AML-193 (cell line): ENCODE data around the gene TSPAN9.

ENCODE experiments used
- DNase-seq, 2 experiments: peaks; one replicate each; lab custom pipeline; 2025; lab: John Stamatoyannopoulos, UW

TSPAN9 gene

DNA sequence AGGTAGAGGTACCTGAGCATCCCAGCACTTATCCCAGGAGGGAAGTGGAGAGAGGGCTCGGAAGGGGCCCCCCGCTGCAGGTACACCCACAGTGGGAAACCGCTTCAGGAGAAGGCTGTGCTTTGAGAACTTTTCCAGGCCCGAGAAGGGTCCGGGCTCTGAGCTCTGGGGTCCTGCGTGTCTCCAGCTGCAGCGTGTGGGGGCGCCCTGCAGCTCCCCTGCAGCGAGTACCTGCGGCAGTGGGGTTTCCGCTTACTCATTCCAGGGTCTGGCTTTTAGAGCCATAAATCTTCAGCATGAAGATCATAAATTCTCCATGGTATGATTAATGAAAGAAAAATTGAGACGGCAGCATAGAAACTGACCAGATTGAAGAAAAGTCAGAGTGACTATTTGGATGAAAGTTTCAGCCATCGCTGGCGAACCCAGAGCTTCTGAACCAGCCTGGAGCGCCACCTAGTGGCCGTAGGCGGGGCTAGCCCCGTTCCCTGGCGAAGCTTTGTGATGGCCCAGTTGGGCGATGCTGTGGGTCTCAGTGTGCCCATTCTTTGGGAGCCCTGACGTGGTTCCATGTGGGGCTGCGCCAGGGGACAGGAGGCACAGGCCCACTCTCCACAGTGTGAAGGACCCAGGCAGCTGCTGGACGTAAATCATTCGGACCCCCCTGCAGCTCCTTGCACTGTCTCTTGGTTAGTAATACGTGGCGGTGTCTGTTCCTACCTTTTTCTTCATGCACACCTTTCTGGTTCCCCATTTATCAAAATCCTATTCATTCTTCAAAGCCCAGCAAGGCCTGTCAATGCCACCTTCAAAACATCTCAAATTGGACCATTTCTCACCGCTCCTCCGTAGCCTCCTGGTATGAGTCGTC, 198.2 kb downstream of the TSPAN9 start:
- DNase-seq, result peak; percentile 28 to 37

DNA sequence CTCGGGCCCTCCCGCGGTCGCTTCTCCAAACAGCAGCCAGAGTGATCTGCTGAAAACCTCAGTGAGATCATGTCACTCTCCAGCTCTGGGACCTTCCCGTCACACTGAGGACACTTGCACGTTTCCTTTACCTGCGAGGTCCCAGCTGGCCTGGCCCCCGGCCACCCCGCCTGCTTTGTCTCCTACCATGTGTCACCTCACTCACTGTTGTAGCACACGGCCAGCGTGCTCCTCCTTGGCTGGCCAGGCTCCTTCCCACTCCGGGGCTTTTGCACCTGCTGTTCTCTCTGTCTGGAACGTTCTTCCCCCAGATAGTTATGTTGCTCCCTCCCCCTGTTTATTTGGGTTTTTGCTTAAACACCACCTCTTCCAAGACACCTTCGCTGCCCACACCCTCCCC, 199.0 kb downstream of the TSPAN9 start:
- no peak for DNase-seq

DNA sequence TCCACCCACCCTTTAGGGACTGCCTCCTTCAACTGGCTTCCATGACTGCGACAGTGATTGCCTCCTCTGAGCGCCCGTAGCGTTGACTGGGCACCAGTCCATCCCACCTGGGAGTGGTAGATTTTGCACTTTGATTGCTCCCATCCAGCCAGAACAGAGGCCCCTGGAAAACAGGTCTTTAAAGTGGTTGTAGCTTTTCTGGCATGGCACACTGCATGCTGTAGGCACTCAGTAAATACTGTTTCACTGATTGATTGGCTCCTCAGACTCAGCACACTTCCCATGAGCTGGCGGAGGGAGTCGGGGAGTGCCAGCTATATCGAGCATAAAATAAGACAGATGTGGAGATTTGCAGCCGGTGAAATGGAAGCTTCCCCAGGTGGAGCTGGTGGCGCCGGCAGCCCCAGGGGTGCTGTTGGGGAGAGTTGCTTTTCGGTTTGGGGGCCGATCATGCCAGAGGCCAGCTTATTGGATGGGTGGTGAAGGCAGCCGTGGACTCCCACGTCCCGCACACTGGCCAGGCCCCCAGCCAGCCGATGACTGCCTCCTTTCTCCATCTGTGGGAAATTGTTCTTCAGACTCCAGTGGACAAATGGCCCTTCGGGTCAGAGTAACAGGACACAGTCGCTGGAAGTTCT, 200.2 kb downstream of the TSPAN9 start:
- no peak for DNase-seq

DNA sequence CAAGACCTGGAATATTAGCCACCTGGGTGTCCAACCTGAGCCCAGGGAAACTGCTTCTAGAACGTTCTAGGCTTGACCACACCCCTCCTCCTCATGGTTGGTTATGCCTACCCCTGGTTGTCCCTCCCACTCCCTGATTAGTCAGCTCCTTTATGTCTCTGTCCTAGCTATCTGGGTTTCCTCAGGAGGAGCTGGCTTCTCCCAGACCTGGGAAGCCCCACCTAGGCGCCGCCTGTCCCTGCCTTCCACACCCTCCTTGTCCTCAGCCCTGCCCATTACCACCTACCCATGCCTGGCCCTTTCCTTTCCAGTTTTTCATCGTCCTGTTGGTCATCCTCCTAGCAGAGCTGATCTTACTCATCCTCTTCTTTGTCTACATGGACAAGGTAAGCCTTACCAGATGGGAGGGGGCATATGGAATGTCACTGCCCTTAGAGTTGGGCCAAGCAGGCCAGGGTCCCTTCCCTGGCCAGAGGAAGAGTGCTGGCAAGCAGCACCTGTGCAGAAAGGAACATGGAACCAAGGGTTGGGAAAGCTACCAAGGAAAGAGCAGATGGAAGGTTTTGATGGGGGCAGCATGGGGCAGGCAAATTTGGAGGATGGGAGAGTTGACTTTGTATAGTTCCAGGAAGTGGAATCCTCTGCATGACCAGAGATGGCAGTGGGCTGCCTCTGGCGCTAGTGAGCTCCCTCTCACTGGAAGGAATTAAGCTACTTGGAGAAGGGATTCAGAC, 201.7 kb downstream of the TSPAN9 start:
- DNase-seq, result no peak

DNA sequence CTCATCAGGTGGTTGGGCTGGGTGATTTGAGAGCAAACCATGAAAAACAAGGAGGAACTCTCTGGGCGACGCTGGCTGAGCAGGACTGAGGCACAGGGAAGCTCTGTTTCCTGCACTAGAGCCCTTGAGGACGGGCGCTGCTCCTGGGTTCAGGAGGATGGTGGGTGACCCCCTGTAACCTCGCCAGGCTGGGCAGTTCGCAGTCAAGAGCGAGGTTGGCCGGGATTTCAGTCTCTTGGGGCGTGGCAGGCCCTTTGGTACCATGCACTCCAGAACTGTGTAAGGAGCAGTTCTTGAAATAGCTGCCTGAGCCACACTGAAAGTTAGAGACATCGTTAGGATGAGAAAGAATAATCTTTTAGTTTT, 202.2 kb downstream of the TSPAN9 start:
- DNase-seq, result no peak

DNA sequence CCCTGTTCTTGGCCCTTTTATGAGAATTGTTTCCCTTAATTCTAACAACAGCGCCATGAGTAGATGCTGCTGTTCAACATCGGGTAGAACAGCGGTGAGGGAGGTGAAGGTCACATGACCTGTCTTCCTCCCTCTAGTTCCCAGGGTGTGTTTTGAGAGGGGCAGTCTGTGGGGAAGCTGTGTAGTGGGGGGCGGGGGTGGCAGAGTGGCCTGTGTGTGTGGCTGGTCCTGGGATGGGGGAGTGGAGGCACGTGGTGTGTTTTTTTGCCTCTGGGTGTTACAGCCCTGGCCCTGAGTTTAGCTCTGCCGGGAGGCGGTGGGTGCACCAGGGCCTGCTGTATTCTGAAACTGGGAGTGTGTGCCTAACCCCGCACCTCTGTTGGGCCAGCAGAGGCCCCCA, 202.7 kb downstream of the TSPAN9 start:
- DNase-seq, result no peak

DNA sequence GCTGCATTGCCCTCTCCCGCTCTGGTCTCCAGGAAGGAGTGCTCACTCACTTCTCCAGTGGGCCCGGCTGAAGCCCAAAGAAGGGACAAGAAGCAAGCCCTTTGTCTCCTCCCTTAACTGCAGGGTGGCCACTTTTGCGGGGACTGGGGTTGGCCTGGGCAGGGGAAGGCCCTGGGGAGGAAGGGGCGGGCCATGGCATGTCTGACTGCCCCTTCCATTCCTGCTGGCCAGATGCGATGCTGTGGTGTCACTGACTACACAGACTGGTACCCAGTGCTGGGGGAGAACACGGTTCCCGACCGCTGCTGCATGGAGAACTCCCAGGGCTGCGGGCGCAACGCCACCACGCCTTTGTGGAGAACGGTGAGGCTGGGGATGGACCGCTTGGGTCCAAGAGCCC, 203.8 kb downstream of the TSPAN9 start:
- no peak for DNase-seq

DNA sequence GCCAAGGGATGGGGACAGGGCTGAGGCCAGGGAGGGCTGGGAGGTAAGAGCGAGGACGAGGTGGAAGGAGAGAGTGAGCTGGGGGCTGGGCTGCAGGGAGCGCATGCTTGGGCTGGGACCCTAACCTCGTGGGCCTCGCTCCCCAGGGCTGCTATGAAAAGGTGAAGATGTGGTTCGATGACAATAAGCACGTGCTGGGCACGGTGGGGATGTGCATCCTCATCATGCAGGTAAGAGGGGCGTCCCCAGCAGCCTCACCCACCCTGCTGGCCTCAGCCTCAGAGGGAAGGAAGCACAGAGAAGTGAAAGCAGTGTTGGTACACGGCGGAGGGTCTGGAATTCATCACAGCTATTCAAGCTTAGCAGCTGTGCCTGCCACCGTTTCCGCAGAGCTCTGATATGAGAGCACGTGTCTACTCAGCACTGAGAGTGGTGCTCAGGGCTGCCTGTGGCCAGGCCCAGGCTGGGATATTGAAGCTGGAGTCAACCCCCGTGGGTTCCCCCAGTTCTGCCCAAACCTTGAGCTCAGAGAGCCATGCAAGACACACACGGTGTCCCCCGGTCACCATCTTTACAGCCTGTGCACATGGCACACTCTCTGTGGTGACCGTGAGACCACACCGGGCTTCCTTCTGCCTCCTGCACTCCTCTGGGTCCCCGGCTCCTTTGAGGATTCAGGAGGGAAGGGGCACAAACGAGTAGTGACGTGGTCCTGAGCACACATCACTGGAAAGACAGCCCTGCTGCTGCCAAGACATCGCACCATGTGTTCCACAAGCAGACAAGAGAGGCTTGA, 204.6 kb downstream of the TSPAN9 start:
- DNase-seq, result no peak

DNA sequence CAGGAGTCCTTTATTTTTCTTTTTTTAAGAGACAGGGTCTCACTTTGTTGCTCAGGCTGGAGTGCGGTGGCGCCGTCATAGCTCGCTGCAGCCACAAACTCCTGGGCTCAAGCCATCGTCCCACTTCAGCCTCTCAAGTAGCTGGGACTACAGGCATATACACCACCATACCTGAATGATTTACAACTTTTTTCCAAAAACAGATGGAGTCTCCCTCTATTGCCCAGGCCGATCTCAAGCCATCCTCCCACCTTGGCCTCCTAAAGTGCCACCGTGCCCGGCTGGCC, 205.1 kb downstream of the TSPAN9 start:
- DNase-seq, result no peak

DNA sequence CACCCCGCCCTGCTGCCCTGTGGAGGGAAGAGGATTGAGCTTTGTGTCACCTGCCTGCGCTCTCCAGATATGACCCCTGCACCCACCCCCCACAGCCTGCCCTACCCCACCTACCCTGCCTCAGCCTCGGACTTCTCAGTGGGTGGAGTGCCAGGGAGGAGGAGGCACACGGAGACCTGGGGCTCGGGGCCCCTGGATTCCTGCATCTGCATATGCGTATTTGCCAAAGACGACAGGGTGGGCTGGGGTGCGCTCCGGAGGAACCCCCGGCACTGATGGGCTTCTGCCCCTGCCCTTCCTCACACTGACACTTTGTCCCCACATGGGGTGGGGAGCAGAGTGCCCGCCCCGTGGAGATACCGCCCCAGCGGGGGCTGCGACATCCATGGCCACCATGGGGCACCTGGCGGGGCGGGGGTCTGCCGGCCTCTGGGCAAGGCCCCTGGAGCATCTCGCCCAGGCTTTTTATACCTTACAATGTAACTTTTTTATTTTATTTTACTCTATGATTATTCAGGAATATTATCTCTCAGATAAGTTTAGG, 206.0 kb downstream of the TSPAN9 start:
- DNase-seq, result no peak

DNA sequence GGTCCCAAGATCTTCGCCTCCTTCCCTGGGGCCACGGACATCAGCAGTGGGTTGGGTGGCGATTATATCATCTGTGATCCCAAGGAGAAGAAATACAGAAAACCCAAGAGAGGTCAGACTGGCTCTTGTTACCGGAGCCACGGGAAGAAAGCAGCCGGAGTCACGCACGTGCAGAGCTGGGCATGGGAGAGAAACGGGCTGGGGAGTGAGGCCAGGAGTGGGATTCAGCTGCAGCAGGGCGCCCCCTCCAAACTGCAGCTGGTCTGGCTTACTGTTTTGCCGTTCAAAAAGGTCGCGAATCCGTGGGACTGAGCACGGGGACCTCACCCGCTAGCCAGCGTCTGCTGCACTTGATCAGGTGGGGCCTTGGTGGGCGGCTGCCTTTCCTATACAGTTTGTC, 207.2 kb downstream of the TSPAN9 start:
- no peak for DNase-seq

DNA sequence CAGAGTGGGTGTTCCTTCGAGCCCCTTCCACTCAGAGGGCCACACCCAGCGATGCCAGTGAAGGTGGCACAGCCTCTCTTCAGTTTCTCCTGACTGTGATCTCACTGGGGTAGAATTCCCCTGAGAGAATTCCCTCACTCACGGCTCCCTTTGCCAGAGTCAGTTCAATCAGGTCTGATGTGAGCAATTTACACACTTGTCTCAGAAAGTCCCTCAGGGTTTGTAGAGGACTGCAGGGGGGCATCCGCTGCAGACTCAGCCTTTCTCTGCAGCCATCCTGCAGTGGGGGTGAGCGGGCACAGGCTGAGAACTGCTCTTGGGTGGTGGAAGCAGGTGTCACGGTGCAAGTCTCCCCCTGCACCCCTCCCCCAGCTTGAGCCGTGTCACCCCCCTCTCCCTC, 208.4 kb downstream of the TSPAN9 start:
- DNase-seq, result no peak

DNA sequence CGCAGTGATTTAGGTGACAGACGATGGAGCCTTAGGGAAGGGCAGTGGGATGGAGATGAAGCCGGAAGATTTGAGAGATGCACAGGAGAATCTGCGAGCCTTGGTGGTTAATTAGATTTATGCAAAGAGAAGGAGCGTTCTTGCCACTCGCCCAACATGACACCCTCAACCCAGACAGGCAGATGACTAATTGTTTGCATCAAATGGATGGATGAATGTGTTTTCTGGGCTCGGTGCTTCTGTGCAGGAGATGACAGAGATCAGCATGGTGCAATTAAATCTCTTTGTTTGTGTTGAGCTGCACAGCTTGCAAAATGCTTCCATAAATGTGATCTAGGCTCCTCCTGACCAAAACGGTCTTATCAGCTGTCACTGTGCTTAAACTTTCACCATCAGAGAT, 211.5 kb downstream of the TSPAN9 start:
- DNase-seq, result no peak

DNA sequence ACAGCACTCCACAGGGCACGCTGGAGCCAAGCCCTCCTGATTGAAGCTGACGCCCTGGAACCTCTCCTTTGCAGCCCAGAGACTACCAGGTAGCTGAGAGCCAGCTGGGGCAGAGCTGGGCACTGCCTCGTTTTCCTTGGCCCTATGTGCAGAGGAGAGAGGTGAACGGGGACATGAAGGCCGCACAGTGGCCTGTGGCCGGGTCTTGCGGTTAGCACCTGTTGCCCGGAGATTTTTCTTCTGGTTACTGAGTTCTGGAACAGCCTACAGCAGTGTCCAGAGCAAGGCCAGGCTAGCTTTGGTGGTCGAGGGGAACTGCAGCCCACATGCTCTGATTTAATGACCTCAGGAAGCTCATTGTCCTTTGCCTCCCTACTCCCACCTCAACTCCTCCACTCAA, 212.5 kb downstream of the TSPAN9 start:
- no peak for DNase-seq

DNA sequence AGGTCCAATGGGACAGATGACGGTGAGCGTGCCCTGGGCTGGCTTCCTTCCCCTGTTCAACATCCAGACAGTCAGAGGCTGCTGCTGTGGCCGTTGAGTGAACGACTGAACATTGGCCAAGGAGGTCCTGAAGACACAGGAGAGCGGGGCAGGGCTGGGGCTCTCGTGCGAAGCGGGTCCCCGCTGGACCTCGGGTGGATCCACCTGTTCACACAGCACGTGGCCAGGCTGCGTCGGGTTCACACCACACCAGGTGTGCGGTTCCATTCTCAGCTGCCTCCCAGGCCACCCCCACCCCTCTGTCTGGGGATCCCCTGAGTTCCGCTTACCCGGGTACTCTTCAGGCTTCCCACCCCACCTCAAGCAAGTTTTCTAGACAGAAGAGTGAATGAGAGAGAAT, 214.8 kb downstream of the TSPAN9 start:
- DNase-seq, result no peak

DNA sequence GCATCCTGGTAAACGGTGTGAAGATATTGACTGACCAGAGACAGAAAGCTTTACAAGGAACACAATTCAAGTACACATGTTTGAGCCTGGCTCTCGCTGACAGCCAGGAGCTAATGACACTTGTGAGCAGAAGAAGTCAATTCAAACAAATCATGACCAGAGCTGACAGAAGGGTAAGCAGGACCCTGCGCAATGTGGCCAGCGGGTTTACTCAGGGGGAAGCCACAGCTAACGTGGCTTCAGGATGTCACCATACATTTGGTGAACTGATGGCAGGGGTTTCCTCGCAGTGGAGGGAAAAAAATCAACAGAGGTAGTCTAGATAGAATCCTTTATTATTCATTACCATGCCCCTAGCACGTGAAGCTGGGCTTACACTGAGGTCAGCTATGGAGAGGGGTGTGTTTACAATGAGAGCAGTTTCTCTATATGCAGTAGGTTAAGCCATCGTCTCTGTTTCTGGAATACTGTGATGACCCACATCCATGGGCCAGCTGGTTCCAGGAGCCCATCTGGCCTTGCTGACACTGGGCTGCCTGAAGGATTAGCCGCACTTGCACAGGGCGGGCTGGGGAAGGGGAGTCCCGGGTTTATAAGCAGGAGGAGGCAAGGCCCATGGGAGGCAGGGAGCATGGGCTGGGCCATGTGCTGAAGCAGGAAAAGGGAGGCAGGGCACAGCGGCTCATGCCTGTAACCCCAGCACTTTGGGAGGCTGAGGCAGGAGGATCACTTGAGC, 215.7 kb downstream of the TSPAN9 start:
- DNase-seq, result no peak

DNA sequence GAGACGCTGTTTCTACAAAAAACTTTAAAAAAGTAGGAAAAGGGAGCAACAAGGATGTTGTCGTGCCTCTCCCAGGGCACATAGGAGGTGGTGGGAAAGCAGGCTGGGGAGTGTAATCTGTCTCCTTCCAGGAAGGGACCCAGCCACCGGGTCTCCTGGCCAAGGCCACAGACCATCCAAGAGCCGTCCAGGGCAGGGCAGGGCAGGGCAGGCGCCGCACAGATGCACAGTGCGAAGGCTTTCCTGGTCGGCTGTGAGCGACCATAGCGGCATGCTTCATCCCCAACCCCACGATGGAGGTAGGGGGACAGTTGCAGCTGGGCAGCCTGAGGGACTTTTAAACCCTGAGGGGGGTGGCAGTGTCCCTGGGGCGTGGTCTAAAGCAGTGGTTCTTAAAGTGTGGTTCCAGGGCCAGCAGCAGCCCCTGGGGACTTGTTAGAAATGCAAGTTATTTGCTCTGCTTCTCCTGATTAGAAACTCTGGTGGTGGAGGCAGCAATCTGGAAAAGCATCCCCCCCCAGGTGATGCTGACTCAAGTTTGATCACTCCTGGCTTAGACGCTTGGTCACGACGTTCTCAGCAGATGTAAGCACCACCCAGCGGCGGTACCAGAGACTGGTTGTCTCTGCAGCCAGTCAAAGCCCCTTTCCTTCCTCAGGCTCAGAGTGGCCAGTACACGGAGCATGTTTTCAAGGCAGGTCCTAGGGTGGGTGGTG, 216.4 kb downstream of the TSPAN9 start:
- DNase-seq, result no peak

DNA sequence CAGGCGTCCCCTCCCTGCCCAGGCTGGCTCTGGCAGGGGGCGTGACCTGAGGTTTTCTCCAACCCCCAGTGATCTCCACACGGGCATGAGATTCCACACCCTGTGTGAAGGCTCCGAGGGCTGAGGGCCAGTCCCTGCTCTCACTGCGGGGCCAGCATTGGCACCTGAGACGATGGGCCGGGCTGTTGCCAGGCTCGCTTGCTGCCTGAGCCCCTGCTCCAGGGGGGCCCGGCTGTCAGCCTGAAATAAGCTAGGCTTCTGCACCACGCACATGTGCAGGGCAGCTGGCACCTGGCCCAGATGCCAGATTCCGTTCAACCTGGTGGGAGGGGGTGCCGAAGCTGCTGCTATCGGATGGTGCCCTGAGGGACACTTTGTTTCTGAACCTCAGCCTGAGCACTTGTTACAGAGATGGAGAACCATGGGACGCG, 217.3 kb downstream of the TSPAN9 start:
- DNase-seq, result no peak

DNA sequence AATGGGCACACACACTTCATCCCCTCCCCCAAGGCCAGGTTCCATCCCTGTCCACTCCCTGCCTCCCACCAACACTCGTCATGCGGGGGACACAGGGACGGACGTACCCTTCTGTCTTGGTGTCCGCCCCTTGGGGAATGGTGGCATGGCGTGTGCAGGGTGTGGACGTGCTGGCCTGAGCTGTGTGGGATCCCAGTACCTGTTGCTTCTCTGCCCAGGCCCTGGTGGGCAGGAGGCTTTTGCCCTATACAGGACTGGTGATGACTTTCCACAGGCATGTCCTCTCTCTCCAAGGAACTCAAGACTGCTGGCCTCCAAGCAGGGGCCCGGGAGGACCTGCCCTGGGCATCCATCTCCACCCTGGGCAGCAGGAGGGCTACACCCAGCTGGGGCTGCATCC, 218.0 kb downstream of the TSPAN9 start:
- DNase-seq, result no peak

DNA sequence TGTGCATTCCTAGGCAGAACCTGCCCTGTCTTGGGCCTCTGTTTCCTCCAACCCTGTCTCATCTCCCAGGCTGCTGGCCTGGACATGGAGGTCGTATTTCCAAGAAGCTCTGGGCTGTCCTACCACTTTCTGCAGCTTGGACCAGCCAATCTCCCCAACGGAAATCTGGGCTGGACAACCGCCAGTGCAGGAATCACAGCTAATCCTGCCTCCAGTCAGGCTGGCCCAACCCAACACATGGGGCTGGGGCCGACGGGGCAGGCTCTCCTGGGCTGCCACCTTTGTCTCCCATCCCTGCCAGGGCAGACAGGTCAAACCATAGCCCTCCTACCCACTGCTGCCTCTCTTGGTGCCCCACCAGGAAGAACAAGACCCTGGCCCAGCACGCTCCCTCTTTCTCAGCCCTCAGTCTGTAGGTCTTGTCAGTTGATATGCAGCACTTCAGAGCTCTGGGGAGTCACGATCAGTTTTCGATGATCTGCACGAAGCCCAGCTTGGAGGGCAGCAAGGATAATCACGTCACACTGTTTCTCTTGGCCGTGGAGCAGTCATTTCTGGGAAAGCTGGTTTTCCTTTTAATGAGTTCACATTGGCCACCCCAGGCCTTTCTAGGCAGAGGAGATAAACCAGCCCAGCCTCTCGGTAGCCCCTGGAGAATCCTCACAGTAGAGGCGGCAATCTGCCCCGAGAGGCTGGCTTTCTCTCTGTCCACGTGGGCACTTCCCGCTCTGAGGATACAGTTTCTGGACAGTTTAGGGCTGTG, 218.6 kb downstream of the TSPAN9 start:
- DNase-seq, result no peak
